HL-60 (cell line): ENCODE measurements around the gene LPCAT2.

Source experiments
- DNase-seq, 2 experiments: peaks; one replicate each; pipeline ENCODE4 v3.0.0-alpha.2; 2010 to 2020; ENCODE audit warnings: low read depth in 1 of 2, low spot score in 1 of 2
- H3K27ac ChIP-seq: fragments of 250-450 bp; sonication (Bioruptor Pico); replicated peaks from 2 replicates; pipeline ENCODE4 v1.5.1; 2020; ENCODE audit warnings: mild to moderate bottlenecking, moderate library complexity
- H3K27me3 ChIP-seq: fragments of 250-450 bp; sonication (Bioruptor Pico); 2 replicates; pipeline ENCODE4 v1.5.1; 2021; ENCODE audit warnings: mild to moderate bottlenecking, moderate library complexity; ENCODE audit not compliant: insufficient read depth, poor library complexity, severe bottlenecking
- H3K4me3 ChIP-seq: replicated peaks from 2 replicates; pipeline ENCODE4 v1.5.1; 2011; ENCODE audit warnings: mild to moderate bottlenecking, control low read depth, low read length; ENCODE audit not compliant: insufficient read depth
- GABPA ChIP-seq: IDR thresholded peaks from 2 replicates; pipeline ENCODE4 v1.6.1; 2012; ENCODE audit warnings: low read depth
- POLR2AphosphoS5 ChIP-seq: IDR thresholded peaks from 2 replicates; pipeline ENCODE4 v1.6.1; 2012; ENCODE audit warnings: low read depth
- SPI1 ChIP-seq: IDR thresholded peaks from 2 replicates; pipeline ENCODE4 v1.6.1; 2012; ENCODE audit warnings: low read depth, mild to moderate bottlenecking, borderline replicate concordance
- TF ChIP-seq, protein P1 (sequence below): IDR thresholded peaks from one replicate; pipeline ENCODE4 v1.5.1; 2011; ENCODE audit warnings: low read length, control low read depth, inconsistent platforms; ENCODE audit not compliant: insufficient read depth
- TF ChIP-seq, protein P2 (sequence below): IDR thresholded peaks from 2 replicates; pipeline ENCODE4 v1.6.1; 2012; ENCODE audit warnings: low read depth; ENCODE audit not compliant: insufficient replicate concordance

LPCAT2 gene

DNA sequence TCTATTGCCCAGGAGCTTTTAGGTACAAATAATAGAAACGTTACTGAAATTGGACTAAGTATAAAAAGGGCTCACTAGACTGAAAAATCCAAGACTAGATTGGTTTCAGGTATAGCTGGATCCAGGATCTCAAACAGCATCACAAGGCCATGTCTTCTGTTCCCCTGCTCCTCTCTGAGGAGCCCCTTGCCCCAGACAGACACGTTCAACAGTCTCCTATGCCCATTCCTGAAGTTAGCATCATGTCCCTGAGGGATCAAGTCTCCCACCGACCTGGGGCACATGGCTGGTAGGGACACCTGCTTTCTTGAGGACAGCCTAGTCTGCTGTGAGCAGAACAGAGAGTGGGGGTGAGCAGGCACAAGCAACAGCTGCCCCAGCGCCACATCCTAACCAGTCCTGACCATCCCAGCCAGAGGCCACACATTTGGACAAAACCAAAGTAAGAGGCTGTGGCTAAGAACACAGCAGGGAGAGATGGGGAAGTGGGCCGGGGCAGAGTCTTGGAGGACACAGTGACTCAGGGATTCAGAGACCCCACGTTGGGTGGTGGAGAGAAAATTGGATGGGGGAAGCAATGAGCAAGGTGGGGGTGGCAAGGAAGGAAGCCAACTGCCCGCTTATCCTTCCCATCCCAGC lies 40.4 kb upstream of the LPCAT2 start:
- H3K27ac ChIP-seq, result no peak overlapping the region
- no peaks in the 10 kb centered on the region for H3K27me3 ChIP-seq
- no peak for TF ChIP-seq POLR2AphosphoS5
- TF ChIP-seq, protein P1, sequence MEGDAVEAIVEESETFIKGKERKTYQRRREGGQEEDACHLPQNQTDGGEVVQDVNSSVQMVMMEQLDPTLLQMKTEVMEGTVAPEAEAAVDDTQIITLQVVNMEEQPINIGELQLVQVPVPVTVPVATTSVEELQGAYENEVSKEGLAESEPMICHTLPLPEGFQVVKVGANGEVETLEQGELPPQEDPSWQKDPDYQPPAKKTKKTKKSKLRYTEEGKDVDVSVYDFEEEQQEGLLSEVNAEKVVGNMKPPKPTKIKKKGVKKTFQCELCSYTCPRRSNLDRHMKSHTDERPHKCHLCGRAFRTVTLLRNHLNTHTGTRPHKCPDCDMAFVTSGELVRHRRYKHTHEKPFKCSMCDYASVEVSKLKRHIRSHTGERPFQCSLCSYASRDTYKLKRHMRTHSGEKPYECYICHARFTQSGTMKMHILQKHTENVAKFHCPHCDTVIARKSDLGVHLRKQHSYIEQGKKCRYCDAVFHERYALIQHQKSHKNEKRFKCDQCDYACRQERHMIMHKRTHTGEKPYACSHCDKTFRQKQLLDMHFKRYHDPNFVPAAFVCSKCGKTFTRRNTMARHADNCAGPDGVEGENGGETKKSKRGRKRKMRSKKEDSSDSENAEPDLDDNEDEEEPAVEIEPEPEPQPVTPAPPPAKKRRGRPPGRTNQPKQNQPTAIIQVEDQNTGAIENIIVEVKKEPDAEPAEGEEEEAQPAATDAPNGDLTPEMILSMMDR, result no peak
- TF ChIP-seq SPI1, result no peak
- no peak for TF ChIP-seq GABPA
- TF ChIP-seq, protein P2, sequence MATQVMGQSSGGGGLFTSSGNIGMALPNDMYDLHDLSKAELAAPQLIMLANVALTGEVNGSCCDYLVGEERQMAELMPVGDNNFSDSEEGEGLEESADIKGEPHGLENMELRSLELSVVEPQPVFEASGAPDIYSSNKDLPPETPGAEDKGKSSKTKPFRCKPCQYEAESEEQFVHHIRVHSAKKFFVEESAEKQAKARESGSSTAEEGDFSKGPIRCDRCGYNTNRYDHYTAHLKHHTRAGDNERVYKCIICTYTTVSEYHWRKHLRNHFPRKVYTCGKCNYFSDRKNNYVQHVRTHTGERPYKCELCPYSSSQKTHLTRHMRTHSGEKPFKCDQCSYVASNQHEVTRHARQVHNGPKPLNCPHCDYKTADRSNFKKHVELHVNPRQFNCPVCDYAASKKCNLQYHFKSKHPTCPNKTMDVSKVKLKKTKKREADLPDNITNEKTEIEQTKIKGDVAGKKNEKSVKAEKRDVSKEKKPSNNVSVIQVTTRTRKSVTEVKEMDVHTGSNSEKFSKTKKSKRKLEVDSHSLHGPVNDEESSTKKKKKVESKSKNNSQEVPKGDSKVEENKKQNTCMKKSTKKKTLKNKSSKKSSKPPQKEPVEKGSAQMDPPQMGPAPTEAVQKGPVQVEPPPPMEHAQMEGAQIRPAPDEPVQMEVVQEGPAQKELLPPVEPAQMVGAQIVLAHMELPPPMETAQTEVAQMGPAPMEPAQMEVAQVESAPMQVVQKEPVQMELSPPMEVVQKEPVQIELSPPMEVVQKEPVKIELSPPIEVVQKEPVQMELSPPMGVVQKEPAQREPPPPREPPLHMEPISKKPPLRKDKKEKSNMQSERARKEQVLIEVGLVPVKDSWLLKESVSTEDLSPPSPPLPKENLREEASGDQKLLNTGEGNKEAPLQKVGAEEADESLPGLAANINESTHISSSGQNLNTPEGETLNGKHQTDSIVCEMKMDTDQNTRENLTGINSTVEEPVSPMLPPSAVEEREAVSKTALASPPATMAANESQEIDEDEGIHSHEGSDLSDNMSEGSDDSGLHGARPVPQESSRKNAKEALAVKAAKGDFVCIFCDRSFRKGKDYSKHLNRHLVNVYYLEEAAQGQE, result no peak

DNA sequence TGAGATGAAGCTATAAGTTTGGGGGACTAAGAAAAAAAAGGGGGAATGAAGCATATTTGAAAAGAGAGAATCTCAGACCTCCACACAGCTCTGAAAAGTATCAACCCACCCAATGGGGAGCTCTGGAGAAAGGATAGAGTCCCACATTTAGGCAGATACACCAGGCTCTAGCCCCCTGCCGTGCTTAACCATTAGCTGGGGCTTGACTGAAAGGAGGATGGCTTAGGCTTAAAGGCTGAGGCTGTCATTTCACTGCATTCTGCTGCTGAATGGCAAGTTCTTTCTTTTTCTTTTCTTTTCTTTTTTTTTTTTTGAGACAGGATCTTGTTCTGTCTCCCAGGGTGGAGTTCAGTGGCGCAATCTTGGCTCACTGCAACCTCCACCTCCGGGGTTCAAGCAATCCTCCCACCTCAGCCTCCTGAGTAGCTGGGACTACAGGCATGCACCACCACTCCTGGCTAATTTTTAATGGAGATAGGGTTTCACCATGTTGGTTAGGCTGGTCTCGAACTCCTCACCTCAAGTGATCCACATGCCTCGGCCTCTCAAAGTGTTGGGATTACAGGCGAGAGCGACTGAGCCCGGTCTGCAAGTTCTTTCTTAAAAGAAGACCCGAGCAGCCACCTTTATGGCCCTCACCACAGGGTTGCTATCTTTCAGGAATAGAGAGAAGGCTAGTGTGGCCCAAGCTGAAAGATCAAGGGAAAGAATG lies 38.9 kb upstream of the LPCAT2 start:
- Histone ChIP-seq H3K4me3 (no peak overlapping the region), H3K27me3 (no peaks in the 10 kb centered on the region), H3K27ac (no peak overlapping the region)
- DNase-seq, result no peak
- TF ChIP-seq, protein P2, result no peak
- TF ChIP-seq POLR2AphosphoS5 (no peak), SPI1 (no peak), GABPA (no peak)
- TF ChIP-seq, protein P1, result no peak

More for the DNA sequence above, 40.4 kb upstream of the LPCAT2 start:
- H3K4me3 ChIP-seq, result no peak overlapping the region
- DNase-seq, result no peak

DNA sequence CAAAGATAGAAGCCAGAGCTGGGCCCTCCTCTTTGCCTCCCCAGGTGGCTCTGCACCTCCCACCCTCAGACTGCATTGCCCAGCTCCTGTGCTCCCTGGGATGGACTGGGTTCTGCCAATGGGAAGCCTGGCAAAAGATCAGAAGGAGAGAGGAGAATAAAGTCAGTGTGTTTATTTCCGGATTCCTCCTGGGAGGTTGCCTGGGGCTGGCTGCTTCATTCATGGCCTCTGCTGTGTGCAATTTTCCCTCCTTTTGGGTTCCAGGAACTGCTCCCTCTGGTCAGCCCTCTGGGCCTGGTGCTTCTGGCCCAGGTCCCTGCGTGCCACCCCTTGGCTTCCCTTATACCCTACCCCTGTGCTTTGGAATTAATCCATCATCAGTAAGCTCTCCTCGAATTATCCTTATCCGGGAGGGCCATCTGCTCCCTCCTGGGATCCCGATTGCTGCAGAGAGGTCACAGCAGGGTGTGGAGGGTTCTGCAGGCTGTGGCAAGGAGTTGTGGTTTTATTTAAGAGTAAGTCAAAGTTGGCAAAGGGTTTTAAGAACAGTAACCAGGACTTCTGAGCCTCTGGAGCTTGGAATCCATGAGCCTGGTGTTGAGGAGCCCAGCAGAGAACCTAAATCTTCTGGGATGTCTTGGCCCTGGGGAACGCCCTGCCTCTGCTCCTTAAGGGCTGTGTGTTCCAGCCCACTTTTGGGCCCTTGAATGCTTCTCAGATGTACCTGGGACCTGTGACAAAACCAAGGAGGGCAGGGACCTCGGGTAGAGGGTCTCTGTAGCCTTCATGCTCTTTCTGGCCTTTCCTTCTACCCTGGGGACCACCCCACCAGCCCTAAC lies 38.1 kb upstream of the LPCAT2 start:
- no peak overlapping the region for H3K4me3 ChIP-seq
- TF ChIP-seq, protein P1, result no peak
- TF ChIP-seq, protein P2, result no peak
- TF ChIP-seq POLR2AphosphoS5 (no peak), SPI1 (no peak), GABPA (no peak)
- H3K27me3 ChIP-seq, result no peaks in the 10 kb centered on the region
- H3K27ac ChIP-seq, result no peak overlapping the region
- DNase-seq, result no peak
